Middle frontal gyrus (tissue), 1 donor: Measurements from ENCODE around the gene ZNF208.
"Not testable (repeated sequence)": the region's sequence is repeated elsewhere in the genome, so short reads cannot be mapped to it uniquely, and the experiment has no call there.

Experiments used
- DNase-seq: peaks from one replicate; pipeline ENCODE4 v3.0.0-alpha.2; 2015; ENCODE audit warnings: low spot score; ENCODE audit errors: extremely low spot score

Gene ZNF208

DNA sequence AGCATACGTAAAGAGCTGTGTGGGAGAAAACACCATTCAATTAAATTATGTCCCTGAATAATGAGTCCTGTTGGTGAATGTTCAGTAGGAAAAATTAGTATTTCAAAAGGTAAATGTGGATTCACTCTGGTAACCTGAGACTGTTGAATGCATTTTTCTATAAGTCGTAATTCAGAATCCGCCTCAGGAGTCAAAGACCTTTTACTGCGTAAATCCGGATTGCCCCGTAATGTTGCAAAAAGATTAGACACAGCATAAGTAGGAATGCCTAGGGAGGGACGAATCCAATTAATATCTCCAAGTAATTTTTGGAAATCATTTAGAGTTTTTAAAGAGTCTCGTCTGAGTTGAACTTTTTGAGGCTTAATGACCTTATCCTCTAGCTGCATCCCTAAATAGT is 126.0 kb downstream of the ZNF208 start:
- DNase-seq = not testable (repeated sequence)

GRCh38 chr19:21883516-21883915 is 127.2 kb downstream of the ZNF208 start:
- DNase-seq = no peak
